ENCODE results near the gene MOB3B. TPM values are rescaled to one million over a fixed set of nuclear protein-coding genes. Genes with fewer than 3 reads are reported as not detected.

MOB3B gene
- total and polyA plus RNA-seq, 2 of the 13 experiments (the other 11 are each of a cell fraction or from before 2014, with no cell fraction given): 0.03 to 0.09 TPM

DNA sequence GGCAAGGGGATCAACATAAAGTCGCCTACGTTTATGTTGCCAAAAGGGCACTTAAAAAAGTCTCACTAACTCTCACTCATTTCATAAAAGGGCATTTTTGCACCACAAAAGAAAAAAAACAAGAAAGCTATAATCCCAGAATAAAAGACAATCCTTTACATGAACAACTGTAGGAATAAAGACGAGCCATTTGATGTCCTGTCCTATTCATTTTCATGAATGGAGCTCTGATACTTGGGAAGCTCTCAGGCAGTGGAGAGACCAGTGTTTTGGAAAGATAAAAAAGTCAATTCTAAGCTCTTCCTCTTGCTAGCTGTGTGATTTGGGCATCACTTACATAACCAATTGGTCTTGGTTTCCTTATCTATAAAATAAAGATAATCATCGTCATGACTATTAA lies 137.2 kb downstream of the MOB3B start (continued):
- TF ChIP-seq KDM6A (CRISPR knock-in tag; IDR thresholded peaks at IDR 0.05; ENCODE audit: low read depth): no peak

DNA sequence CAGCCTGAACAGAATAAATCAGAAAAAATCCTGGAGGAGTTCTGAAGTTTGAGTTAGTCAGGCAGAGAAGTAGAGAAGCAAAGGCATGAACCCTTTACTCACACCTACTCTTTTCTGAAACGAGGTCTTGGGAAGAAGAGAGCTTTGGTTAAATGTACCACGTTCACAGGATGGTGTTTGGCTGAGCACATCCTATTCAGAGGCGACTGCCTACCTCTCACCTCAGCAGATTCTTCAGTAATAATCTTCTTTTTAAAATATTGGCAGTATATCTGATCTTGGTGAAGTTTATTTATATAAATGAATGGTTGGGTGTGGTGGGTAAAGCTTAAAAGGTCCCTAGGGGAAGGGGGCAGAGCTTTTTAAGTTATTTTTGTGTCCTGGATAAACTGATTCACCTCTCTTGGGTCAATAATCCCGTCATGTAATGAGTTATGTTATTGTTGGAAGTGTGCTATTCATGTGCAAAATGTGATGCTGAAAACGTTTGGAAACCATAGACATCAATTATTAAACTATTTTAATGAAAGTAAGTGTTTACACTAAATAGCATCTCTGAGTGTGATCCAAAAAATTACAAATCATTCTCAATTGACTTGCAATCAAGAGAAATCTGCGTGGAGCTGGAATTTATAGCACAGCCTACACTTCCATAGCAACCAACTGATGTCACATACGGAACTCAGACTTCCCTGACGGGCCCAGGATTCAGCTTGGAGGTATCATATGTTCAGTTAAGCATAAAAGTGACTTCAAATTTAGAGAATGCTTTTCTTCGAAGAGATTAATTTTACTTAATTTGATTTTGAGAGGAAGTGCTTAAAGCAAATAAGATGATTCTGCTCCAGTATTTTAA lies 138.3 kb downstream of the MOB3B start:
- Histone ChIP-seq H3K4me3 (replicated peaks in 1 of 3; ENCODE audit: insufficient read depth in 1 of 3, low read depth in 2 of 3, low read length in 3 of 3) (no peak overlapping the region), H4K20me1 (ENCODE audit: insufficient read depth, low read length) (no peaks in the 10 kb centered on the region), H3K9me3 (ENCODE audit: low read length) (no peaks in the 10 kb centered on the region), H3K79me2 (ENCODE audit: insufficient read depth, low read length) (no peaks in the 10 kb centered on the region), H3K27me3 (ENCODE audit: control insufficient read depth in 1 of 2, insufficient read depth in 2 of 2, low read length in 2 of 2) (no peaks in the 10 kb centered on the region; a peak in 1 of 5 replicates), H3K27ac (ENCODE audit: extremely low read length, insufficient read depth, low read length) (no peak overlapping the region), H3K4me2 (ENCODE audit: low read depth, low read length) (no peak overlapping the region), H3K36me3 (replicated peaks in 1 of 2; ENCODE audit: control insufficient read depth in 1 of 2, insufficient read depth in 2 of 2, low read length in 2 of 2) (no peaks in the 10 kb centered on the region), H2AFZ (ENCODE audit: low read length) (no peak overlapping the region), H3K9ac (ENCODE audit: insufficient read depth, low read depth, low read length) (no peak overlapping the region), H3K4me1 (ENCODE audit: insufficient read depth, low read length) (0 out of 2 replicates have a peak, but pooled peaks cover 9% of the 10 kb centered on the region)
- in situ Hi-C loops (cut with HindIII; ENCODE audit: extremely low pct_ligation_motif_present, low pct_unique_long_range_greater_than_20kb) (no loop called here), intact Hi-C loops (cut with micrococcal nuclease; ENCODE audit: unreplicated experiment) (no loop called here)
- no TSS peak for BruUV-seq (replicated peaks)
- FAIRE-seq: no peak
- no peak for DNase-seq (ENCODE audit: low spot score)
- ATAC-seq: no peak
- ChIA-PET CTCF (ENCODE audit: low intra/inter-chr PET ratio, low total read pairs) (no interaction called here), POLR2A (no interaction called here)
- 8% methylated on average over 9 of the region's 9 CpGs for WGBS (ENCODE audit: low lambda C conversion rate)
- TF ChIP-seq ETV6 (CRISPR knock-in tag; conservative IDR thresholded peaks at IDR 0.05) (no peak), ZNF556 (CRISPR knock-in tag; IDR thresholded peaks at IDR 0.05; ENCODE audit: borderline replicate concordance) (no peak), HNRNPH1 (optimal IDR thresholded peaks at IDR 0.05; ENCODE audit: low read depth, low read length) (no peak), GATAD1 (CRISPR knock-in tag; IDR thresholded peaks at IDR 0.05) (no peak), LCORL (IDR thresholded peaks at IDR 0.05) (no peak), LCORL (CRISPR knock-in tag; IDR thresholded peaks at IDR 0.05) (no peak), FLYWCH1 (CRISPR knock-in tag; IDR thresholded peaks at IDR 0.05) (no peak), ZSCAN25 (CRISPR knock-in tag; IDR thresholded peaks at IDR 0.05) (no peak), SOX5 (CRISPR knock-in tag; IDR thresholded peaks at IDR 0.05; ENCODE audit: borderline replicate concordance) (no peak), KDM2A (CRISPR knock-in tag; IDR thresholded peaks at IDR 0.05; ENCODE audit: borderline replicate concordance, low read depth) (no peak), MIXL1 (CRISPR knock-in tag; IDR thresholded peaks at IDR 0.05) (no peak), U2AF1 (optimal IDR thresholded peaks at IDR 0.05; ENCODE audit: low read depth, low read length) (no peak), REPIN1 (CRISPR knock-in tag; IDR thresholded peaks at IDR 0.05; ENCODE audit: borderline replicate concordance, low read depth) (no peak), TP53 (CRISPR knock-in tag; conservative IDR thresholded peaks at IDR 0.05) (no peak), ZNF3 (CRISPR knock-in tag; IDR thresholded peaks at IDR 0.05) (no peak)
- TF ChIP-seq, protein P1, sequence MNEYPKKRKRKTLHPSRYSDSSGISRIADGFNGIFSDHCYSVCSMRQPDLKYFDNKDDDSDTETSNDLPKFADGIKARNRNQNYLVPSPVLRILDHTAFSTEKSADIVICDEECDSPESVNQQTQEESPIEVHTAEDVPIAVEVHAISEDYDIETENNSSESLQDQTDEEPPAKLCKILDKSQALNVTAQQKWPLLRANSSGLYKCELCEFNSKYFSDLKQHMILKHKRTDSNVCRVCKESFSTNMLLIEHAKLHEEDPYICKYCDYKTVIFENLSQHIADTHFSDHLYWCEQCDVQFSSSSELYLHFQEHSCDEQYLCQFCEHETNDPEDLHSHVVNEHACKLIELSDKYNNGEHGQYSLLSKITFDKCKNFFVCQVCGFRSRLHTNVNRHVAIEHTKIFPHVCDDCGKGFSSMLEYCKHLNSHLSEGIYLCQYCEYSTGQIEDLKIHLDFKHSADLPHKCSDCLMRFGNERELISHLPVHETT (CRISPR knock-in tag; conservative IDR thresholded peaks at IDR 0.05): no peak
- TF ChIP-seq, protein P2, sequence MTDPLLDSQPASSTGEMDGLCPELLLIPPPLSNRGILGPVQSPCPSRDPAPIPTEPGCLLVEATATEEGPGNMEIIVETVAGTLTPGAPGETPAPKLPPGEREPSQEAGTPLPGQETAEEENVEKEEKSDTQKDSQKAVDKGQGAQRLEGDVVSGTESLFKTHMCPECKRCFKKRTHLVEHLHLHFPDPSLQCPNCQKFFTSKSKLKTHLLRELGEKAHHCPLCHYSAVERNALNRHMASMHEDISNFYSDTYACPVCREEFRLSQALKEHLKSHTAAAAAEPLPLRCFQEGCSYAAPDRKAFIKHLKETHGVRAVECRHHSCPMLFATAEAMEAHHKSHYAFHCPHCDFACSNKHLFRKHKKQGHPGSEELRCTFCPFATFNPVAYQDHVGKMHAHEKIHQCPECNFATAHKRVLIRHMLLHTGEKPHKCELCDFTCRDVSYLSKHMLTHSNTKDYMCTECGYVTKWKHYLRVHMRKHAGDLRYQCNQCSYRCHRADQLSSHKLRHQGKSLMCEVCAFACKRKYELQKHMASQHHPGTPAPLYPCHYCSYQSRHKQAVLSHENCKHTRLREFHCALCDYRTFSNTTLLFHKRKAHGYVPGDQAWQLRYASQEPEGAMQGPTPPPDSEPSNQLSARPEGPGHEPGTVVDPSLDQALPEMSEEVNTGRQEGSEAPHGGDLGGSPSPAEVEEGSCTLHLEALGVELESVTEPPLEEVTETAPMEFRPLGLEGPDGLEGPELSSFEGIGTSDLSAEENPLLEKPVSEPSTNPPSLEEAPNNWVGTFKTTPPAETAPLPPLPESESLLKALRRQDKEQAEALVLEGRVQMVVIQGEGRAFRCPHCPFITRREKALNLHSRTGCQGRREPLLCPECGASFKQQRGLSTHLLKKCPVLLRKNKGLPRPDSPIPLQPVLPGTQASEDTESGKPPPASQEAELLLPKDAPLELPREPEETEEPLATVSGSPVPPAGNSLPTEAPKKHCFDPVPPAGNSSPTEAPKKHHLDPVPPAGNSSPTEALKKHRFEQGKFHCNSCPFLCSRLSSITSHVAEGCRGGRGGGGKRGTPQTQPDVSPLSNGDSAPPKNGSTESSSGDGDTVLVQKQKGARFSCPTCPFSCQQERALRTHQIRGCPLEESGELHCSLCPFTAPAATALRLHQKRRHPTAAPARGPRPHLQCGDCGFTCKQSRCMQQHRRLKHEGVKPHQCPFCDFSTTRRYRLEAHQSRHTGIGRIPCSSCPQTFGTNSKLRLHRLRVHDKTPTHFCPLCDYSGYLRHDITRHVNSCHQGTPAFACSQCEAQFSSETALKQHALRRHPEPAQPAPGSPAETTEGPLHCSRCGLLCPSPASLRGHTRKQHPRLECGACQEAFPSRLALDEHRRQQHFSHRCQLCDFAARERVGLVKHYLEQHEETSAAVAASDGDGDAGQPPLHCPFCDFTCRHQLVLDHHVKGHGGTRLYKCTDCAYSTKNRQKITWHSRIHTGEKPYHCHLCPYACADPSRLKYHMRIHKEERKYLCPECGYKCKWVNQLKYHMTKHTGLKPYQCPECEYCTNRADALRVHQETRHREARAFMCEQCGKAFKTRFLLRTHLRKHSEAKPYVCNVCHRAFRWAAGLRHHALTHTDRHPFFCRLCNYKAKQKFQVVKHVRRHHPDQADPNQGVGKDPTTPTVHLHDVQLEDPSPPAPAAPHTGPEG (CRISPR knock-in tag; IDR thresholded peaks at IDR 0.05): no peak

Data from HepG2 (cell line).